ENCODE results near the gene NPAS3. TPM values are rescaled to one million over a fixed set of nuclear protein-coding genes. Genes with fewer than 3 reads are reported as not detected.

NPAS3 gene
- polyA plus RNA-seq, 4 donors, result 1.6 to 9.6 (median 8.4) TPM

GRCh38 chr14:32940066-32940651, 1.5 kb downstream of the NPAS3 start:
- DNase-seq (ENCODE audit: low read depth in 4 of 4, low spot score in 3 of 4), result no peak

GRCh38 chr14:32940711-32941667, 2.3 kb downstream of the NPAS3 start:
- DNase-seq (ENCODE audit: low read depth in 4 of 4, low spot score in 3 of 4), result no peak

- DNase-seq (ENCODE audit: low read depth in 4 of 4, low spot score in 3 of 4), result no peak
Observed at GRCh38 chr14:32941668-32942065, 3.0 kb downstream of the NPAS3 start.

GRCh38 chr14:32947081-32947480, 8.4 kb downstream of the NPAS3 start:
- no peak for DNase-seq (ENCODE audit: low read depth in 4 of 4, low spot score in 3 of 4)

GRCh38 chr14:32947792-32948191, 9.1 kb downstream of the NPAS3 start:
- no peak for DNase-seq (ENCODE audit: low read depth in 4 of 4, low spot score in 3 of 4)

- no peak for DNase-seq (ENCODE audit: low read depth in 4 of 4, low spot score in 3 of 4)
Observed at GRCh38 chr14:32950584-32950983, 11.9 kb downstream of the NPAS3 start.

- DNase-seq (ENCODE audit: low read depth in 4 of 4, low spot score in 3 of 4), result no peak
Observed at GRCh38 chr14:32967421-32967820, 28.7 kb downstream of the NPAS3 start.

GRCh38 chr14:32968972-32969544, 30.4 kb downstream of the NPAS3 start:
- DNase-seq (ENCODE audit: low read depth in 4 of 4, low spot score in 3 of 4), result no peak

GRCh38 chr14:32977913-32978312, 39.2 kb downstream of the NPAS3 start:
- DNase-seq (ENCODE audit: low read depth in 4 of 4, low spot score in 3 of 4), result no peak

- DNase-seq (ENCODE audit: low read depth in 4 of 4, low spot score in 3 of 4), result no peak
Observed at GRCh38 chr14:32978691-32979255, 40.1 kb downstream of the NPAS3 start.

GRCh38 chr14:32980178-32980901, 41.7 kb downstream of the NPAS3 start:
- DNase-seq (ENCODE audit: low read depth in 4 of 4, low spot score in 3 of 4), result no peak

- DNase-seq (ENCODE audit: low read depth in 4 of 4, low spot score in 3 of 4), result no peak
Observed at GRCh38 chr14:32980902-32981501, 42.3 kb downstream of the NPAS3 start.

GRCh38 chr14:32984241-32984930, 45.7 kb downstream of the NPAS3 start:
- DNase-seq (ENCODE audit: low read depth in 4 of 4, low spot score in 3 of 4), result no peak

- no peak for DNase-seq (ENCODE audit: low read depth in 4 of 4, low spot score in 3 of 4)
Observed at GRCh38 chr14:32985866-32986265, 47.2 kb downstream of the NPAS3 start.

GRCh38 chr14:32986791-32987540, 48.3 kb downstream of the NPAS3 start:
- DNase-seq (ENCODE audit: low read depth in 4 of 4, low spot score in 3 of 4), result no peak

- DNase-seq (ENCODE audit: low read depth in 4 of 4, low spot score in 3 of 4), result no peak
Observed at GRCh38 chr14:32991691-32992090, 53.0 kb downstream of the NPAS3 start.

- DNase-seq (ENCODE audit: low read depth in 4 of 4, low spot score in 3 of 4), result peak in 2 of 4 donors; percentile 14 to 22
Observed at GRCh38 chr14:32993921-32994320, 55.2 kb downstream of the NPAS3 start.

GRCh38 chr14:32996343-32996742, 57.7 kb downstream of the NPAS3 start:
- DNase-seq (ENCODE audit: low read depth in 4 of 4, low spot score in 3 of 4), result no peak

GRCh38 chr14:32998433-32998832, 59.8 kb downstream of the NPAS3 start:
- no peak for DNase-seq (ENCODE audit: low read depth in 4 of 4, low spot score in 3 of 4)
